GM23248 (cell line): Measurements from ENCODE around the gene TAF4.

ENCODE experiments used
- EZH2 ChIP-seq: fragments of 200-600 bp; sonication (generic); IDR thresholded peaks from 2 replicates; pipeline ENCODE4 v1.6.1; 2018; ENCODE audit warnings: antibody characterized with exemption, mild to moderate bottlenecking; ENCODE audit not compliant: insufficient read depth, poor library complexity, severe bottlenecking
- EZH2phosphoT487 ChIP-seq: fragments of 200-600 bp; sonication (generic); IDR thresholded peaks from 2 replicates; pipeline ENCODE4 v1.6.1; 2018; ENCODE audit warnings: antibody characterized with exemption, moderate library complexity, mild to moderate bottlenecking, low read depth; ENCODE audit not compliant: insufficient read depth

GRCh38 chr20:62018437-62019143 lies 47.1 kb downstream of the TAF4 start:
- TF ChIP-seq EZH2phosphoT487: no peak
- no peak for TF ChIP-seq EZH2
